Measurements from ENCODE around the gene IPCEF1. TPM values are rescaled to one million over a fixed set of nuclear protein-coding genes. Genes with fewer than 3 reads are reported as not detected.

IPCEF1 gene
- total RNA-seq, 1 experiment from 2014 or later: 0.48 TPM

GRCh38 chr6:154112181-154112809 is 244.3 kb downstream of the IPCEF1 start:
- no CpG with 5 or more reads among the region's 2 CpGs for WGBS (ENCODE audit: extremely low coverage, insufficient read length, low lambda C conversion rate)
- Histone ChIP-seq H3K79me1 (ENCODE audit: insufficient read depth, low read depth, low read length, poor library complexity, severe bottlenecking) (no peaks in the 10 kb centered on the region), H2BK20ac (ENCODE audit: low read depth, low read length, poor library complexity, severe bottlenecking) (no peak overlapping the region), H2BK5ac (ENCODE audit: insufficient read length, low read length) (no peak overlapping the region), H3K79me2 (ENCODE audit: insufficient read depth, low read length) (no peaks in the 10 kb centered on the region), H2BK15ac (ENCODE audit: low read depth, low read length) (no peak overlapping the region), H2BK12ac (ENCODE audit: insufficient read length, low read depth, low read length) (no peak overlapping the region), H3K9ac (ENCODE audit: extremely low read depth, insufficient read length, low read length) (no peak overlapping the region), H4K20me1 (ENCODE audit: control insufficient read depth, insufficient read depth, insufficient read length) (no peaks in the 10 kb centered on the region), H3K9me3 (ENCODE audit: control insufficient read depth, low read depth, low read length) (no peaks in the 10 kb centered on the region), H3K4me1 (ENCODE audit: insufficient read depth, low read length) (no peaks in the 10 kb centered on the region), H3K27me3 (ENCODE audit: insufficient read depth, low read length) (no peaks in the 10 kb centered on the region), H2AFZ (ENCODE audit: low read length) (no peak overlapping the region), H3K27ac (ENCODE audit: insufficient read length, low read depth, low read length) (no peak overlapping the region), H4K8ac (replicated peaks; ENCODE audit: insufficient read length, low read depth, low read length) (no peak overlapping the region), H4K91ac (ENCODE audit: insufficient read length, low read depth, low read length) (no peak overlapping the region), H2AK5ac (ENCODE audit: insufficient read length, low read length) (no peak overlapping the region), H4K5ac (ENCODE audit: insufficient read length, low read depth, low read length) (no peak overlapping the region), H3T11ph (ENCODE audit: low read length) (no peak overlapping the region), H3K4ac (ENCODE audit: low read depth, low read length) (no peak overlapping the region), H3K4me2 (ENCODE audit: insufficient read depth, insufficient read length, low read length) (no peak overlapping the region), H3K14ac (ENCODE audit: insufficient read depth, low read length) (no peak overlapping the region), H2BK120ac (ENCODE audit: low read depth, low read length, poor library complexity, severe bottlenecking) (no peak overlapping the region), H3K18ac (ENCODE audit: insufficient read length, low read depth, low read length) (no peak overlapping the region), H3K23ac (ENCODE audit: insufficient read length, low read depth, low read length) (no peak overlapping the region), H3K56ac (ENCODE audit: insufficient read length, low read depth, low read length) (no peak overlapping the region), H3K23me2 (ENCODE audit: insufficient read length, low read depth, low read length, poor library complexity, severe bottlenecking) (no peaks in the 10 kb centered on the region)
- H3K36me3 Mint-ChIP-seq (ENCODE audit: insufficient read depth in 1 of 3, low read depth in 3 of 3): no peaks in the 10 kb centered on the region
- no peak overlapping the region for H3K4me3 Mint-ChIP-seq
- no peaks in the 10 kb centered on the region; the same call in 1 of the 2 replicates for H3K27me3 Mint-ChIP-seq (ENCODE audit: low read depth)
- no peak for DNase-seq
- peaks cover 0 to 3% of the 10 kb centered on the region in 2 experiments; a peak in 1 of 5 replicates for H3K9me3 Mint-ChIP-seq
- TF ChIP-seq CTCF (conservative IDR thresholded peaks at IDR 0.05): no peak
- no peaks in the 10 kb centered on the region for H3K4me1 Mint-ChIP-seq
- H3K27ac Mint-ChIP-seq: no peak overlapping the region

Measured in H9 (cell line).